ENCODE data around the gene BAZ1A.
"Not testable (repeated sequence)": the region's sequence is repeated elsewhere in the genome, so short reads cannot be mapped to it uniquely, and the experiment has no call there.

DNA sequence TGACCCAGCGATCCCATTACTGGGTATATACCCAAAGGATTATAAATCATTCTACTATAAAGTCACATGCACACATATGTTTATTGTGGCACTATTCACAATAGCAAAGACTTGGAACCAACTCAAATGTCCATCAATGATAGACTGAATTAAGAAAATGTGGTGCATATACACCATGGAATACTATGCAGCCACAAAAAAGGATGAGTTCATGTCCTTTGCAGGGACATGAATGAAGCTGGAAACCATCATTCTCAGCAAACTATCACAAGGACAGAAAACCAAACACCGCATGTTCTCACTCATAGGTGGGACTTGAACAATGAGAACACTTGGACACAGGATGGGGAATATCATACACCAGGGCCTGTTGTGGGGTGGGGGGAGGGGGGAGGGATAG lies 76.3 kb downstream of the BAZ1A start:
- TF ChIP-seq EZH2 (IDR thresholded peaks at IDR 0.05; ENCODE audit: borderline replicate concordance, low read length), result not testable (repeated sequence)
- TF ChIP-seq, protein P1, sequence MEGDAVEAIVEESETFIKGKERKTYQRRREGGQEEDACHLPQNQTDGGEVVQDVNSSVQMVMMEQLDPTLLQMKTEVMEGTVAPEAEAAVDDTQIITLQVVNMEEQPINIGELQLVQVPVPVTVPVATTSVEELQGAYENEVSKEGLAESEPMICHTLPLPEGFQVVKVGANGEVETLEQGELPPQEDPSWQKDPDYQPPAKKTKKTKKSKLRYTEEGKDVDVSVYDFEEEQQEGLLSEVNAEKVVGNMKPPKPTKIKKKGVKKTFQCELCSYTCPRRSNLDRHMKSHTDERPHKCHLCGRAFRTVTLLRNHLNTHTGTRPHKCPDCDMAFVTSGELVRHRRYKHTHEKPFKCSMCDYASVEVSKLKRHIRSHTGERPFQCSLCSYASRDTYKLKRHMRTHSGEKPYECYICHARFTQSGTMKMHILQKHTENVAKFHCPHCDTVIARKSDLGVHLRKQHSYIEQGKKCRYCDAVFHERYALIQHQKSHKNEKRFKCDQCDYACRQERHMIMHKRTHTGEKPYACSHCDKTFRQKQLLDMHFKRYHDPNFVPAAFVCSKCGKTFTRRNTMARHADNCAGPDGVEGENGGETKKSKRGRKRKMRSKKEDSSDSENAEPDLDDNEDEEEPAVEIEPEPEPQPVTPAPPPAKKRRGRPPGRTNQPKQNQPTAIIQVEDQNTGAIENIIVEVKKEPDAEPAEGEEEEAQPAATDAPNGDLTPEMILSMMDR (IDR thresholded peaks at IDR 0.05; ENCODE audit: low read length), result not testable (repeated sequence)
